GM18907 (cell line): ENCODE results near the gene TMEM132D.
"Not testable (repeated sequence)": the region's sequence is repeated elsewhere in the genome, so short reads cannot be mapped to it uniquely, and the experiment has no call there.

Experiments used
- ATAC-seq: cut with Tn5 transposase; IDR thresholded peaks from one replicate; pipeline ENCODE4 v1.9.1; 2021; ENCODE audit warnings: mild to moderate bottlenecking, moderate library complexity; ENCODE audit not compliant: unreplicated experiment

TMEM132D gene

GRCh38 chr12:129080821-129081220, 823.0 kb downstream of the TMEM132D start:
- no peak for ATAC-seq

DNA sequence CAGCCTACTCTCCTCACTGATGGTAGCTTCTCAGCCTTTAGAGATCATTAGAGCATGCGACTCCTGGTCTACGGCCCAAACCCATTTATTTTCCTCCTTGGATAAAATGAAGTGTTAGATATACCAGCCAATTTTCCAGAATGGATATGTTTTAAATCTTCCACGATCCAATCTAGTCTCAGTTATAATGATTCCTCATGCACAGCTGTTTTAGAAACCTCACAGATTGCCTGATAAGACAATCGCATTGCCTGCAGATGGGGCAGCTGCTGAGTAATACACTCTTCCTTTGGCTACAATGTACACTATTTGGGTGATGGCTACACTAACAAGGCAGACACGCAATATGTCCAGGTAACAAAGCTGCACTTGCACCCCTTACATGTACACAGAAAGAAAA, 823.4 kb downstream of the TMEM132D start:
- ATAC-seq = no peak

GRCh38 chr12:129079719-129080118, 824.1 kb downstream of the TMEM132D start:
- no peak for ATAC-seq

DNA sequence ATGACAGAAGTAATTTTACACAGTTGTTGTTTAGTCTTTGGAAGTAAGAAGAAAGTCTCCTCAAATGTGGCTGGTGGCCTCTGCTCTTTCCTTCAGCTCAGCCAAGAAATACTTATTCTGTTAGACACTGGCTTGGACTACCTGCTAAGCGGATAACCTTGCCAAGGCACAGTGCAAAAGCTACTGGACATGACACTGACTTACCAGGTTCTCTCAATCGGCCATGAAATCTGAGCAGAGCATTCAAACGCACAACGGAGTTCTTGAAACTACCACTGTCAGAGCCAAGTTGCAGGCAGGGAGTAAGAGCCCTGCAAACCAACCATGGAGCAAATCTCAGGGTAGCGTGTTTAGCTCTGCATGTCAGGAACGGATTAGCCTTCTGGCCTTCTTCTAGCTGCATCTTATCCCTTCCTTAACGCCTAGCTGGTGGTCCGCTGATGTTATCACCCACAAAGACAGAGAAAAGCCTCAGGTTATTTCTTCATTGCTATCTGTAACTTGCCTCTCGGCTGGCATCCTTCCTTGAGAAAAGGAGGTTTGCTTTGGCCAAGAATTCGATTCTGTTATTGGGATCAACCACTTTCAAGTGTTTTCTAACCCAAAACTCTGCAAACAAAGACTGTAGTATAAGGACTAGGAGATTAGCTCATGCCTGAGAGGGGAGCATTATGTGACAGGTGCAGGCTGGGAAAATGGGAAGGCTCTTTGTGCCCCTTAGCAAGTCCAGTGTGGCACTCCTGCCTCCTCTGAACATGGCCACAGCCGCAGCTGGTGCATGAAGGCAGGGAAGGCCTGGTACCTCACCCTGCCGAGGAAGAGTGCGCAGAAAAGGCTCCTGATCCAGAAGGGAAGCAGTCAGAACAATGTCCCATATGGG, 827.1 kb downstream of the TMEM132D start:
- ATAC-seq = no peak

- no peak for ATAC-seq
Measured at GRCh38 chr12:129075460-129076208, 828.2 kb downstream of the TMEM132D start.

DNA sequence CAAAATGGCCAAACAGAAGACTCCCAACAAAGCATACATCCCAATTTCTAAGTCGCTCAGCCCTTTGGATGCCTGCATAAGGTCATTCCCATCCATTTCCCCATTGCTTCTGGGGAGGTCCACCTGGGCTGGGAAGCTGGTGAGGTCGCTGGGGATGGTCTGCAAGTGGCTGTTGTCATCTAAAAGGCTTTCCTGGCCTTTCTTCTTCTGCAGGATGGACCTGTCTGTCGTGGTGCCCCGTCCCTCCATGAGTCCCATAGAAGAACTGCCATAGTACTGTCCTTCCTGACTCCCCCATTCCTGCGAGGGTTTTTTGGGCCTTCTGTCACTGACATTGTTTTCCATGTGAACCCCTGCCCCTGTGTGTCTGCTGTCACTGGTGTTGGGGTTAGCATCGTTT, 829.4 kb downstream of the TMEM132D start:
- ATAC-seq = no peak

DNA sequence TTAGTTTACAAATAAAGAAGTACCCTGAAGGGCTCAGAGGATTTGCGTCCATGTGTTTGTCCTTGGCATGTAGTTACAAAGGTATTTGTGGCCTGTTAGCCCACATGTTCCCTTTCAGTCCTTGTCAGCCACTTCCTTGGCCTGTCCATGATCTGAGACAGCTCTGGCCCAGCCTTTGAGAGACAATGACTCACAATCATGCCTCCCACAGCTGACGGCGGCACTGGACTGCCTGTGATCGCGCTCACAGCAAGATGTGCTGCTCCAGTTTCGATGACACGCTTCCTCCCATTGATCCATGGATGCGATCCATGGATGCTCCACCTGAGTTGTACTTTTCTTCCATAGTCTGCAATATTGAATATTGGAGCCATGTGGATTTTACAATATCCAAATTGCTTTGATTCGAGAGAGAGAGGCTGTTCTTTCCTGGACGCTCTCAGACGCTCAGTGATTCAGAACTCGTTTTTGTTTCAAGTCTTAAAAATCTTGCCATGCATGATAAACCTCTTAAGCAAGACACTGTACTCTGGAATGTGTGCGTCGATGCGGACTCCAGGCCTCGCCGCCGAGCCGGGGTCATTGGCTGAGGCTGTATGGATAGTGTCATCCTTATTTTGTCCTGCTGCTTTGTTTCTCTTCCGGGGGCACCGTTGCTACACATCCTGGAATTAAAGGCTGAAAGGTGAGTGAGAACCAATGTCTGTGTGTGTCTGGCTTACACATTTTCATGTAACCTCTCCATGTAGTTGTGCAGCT, 830.5 kb downstream of the TMEM132D start:
- ATAC-seq = no peak

- no peak for ATAC-seq
Measured at GRCh38 chr12:129071362-129071761, 832.5 kb downstream of the TMEM132D start.

DNA sequence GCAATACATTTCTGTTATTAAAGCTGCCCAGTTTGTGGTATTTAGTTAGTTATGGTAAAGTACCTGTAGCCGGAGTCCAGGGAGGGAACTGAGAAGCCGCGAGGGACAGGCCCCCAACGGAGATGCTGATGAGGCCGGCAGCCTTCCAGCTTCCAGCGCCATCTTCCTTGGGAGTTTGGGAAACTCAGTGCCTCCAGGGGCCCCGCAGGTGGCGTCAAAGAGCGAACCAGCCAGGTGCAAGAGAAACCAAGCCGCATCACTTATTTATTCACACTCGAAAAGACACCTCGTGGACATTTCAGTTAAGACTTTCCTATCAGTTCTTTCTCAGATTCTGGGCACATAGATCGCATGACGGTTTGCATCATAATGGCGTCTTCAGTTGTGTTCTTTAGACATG, 833.9 kb downstream of the TMEM132D start:
- no peak for ATAC-seq

GRCh38 chr12:129068684-129069083, 835.1 kb downstream of the TMEM132D start:
- ATAC-seq = no peak

GRCh38 chr12:129067491-129067890, 836.3 kb downstream of the TMEM132D start:
- ATAC-seq = no peak

DNA sequence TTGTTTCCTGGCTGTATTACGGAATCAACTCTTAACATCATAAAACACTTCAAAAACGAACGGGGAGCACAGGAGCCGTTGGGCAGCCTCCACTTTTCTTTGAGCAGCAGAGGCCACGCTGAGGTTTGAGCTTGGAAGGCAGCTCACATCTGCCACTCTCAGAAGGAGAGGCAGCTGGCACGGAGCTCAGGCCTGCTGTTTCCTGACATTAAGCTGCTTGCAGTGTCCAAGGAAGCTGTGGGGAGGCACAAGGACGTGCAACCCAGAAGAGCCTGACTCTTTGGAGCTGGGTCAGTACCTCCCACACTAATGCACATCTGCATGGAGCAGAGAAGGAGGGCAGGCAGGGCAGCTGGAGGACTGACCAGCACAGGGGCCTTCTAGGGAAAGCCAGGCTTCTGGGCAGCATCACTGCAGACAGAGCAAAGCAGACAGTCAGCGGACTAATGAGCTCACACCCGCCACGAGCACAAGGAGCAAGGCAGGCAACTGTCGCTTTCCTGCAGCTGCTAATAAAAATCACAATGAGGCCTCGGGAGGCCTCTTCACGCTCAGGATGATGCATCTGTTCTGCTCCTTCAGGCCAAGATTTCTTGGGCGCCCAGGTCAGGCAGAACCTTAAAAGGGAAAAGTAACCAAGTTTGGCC, 839.5 kb downstream of the TMEM132D start:
- ATAC-seq = no peak

DNA sequence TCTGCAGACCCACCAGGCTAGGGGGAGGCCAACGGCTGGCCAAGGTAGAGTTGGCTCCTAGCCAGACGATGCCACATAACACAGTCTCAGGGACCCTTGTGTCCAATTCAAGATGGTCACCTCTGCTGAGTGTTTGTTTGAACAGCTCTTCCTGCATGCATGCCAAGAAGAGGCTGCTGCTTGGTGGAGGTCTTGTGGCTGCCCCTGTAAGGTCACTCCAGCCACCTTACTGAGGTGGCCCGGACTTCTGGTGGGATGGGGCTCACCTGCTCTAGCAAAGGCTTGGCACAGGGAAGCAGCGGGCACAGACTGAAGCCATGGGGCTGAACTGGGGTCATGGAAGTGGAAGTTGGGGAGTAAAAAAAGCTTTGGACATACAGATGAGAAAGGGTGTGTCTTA, 840.2 kb downstream of the TMEM132D start:
- ATAC-seq = no peak

- ATAC-seq = no peak
Measured at GRCh38 chr12:129053232-129053631, 850.6 kb downstream of the TMEM132D start.

DNA sequence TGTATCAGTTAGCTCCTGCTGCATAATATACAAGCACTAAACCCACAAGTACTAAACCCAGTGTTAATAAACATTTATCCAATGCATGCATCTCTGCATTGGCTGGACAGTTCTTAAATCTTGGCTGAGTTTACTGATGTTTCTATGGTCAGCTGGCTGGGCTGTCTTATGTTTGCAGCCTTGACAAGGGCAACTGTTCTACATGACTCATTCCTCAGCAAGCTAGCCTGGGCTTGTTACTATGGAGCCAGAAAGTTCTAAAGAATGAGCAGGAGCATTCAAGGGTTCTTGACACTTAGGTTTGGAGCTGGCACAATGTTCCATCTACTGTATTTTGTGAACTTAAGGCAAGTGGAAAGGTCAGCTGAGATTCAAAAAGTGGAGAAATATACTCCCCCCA, 851.5 kb downstream of the TMEM132D start:
- no peak for ATAC-seq

DNA sequence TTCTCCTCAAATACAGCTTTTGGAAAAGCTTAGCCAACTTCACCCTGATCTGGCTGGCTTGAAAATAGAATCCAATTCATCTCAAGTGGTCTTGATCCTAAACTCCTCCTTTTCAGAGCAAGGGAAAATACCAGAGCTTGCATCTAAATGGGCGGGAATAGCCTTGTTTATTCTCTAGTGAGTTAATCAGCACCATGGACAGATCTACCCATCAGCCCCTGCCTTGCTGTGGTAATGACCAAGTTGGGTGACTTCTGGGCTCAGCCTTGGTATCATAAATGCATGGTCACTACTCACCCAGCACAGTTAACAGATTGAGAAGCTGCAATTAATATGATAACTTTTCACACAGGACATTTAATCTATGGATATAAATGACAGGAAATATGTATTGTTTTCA, 853.9 kb downstream of the TMEM132D start:
- no peak for ATAC-seq

GRCh38 chr12:129043334-129043733, 860.5 kb downstream of the TMEM132D start:
- not testable (repeated sequence) for ATAC-seq

- ATAC-seq = no peak
Measured at GRCh38 chr12:129036135-129036534, 867.7 kb downstream of the TMEM132D start.

DNA sequence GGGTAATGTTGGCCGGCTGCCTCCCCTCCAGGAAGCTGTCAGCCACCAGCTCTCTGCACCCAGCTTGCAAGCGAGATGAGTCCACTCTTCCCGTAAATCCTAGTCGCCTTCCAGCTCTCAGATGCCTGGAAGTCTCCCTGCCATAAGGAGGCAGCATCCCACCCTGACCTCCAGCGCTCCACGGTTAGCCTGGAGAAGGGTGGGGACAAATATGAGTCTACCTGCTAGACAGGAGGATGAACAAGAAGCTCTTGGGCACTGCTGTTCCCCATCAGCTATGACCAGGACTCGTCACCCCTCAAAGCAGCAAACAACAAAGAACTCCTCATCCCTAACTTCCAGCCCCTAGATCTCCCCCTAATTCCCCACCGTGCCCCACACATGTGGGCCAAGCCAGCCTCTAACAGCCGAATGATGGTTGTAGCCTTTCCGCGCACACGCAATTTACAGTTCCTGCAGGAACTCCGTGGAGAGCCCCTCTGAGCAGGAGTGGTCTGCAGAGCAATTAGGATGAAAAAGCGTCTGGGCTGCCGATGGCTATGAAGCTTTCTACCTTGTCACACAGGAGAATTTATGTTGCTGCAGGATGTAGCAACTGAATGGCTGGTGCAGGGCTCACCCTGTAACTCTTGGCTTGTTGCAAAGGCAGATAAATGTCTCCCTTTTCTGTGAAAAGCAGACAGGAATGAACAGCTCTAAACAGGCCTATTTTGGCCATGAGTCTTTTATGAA, 869.1 kb downstream of the TMEM132D start:
- ATAC-seq = no peak

GRCh38 chr12:129028844-129029243, 875.0 kb downstream of the TMEM132D start:
- ATAC-seq = no peak
